GM12878 (cell line): ENCODE results near the gene TULP4. TPM values are rescaled to one million over a fixed set of nuclear protein-coding genes. Genes with fewer than 3 reads are reported as not detected.

Experiments
- BCLAF1 ChIP-seq: fragments of 450-650 bp; IDR thresholded peaks from 2 replicates; pipeline ENCODE4 v1.6.1; 2017; ENCODE audit warnings: antibody characterized with exemption, mild to moderate bottlenecking, moderate library complexity
- CHD1 ChIP-seq: IDR thresholded peaks from 2 replicates; pipeline ENCODE4 v1.6.1; 2012; ENCODE audit warnings: low read depth, low read length, improper control_type of control experiment
- CREB1 ChIP-seq: IDR thresholded peaks from 2 replicates; pipeline ENCODE4 v1.6.1; 2012; ENCODE audit warnings: low read depth, mild to moderate bottlenecking, inconsistent platforms
- FOS ChIP-seq: IDR thresholded peaks from 3 replicates; pipeline ENCODE4 v1.6.1; 2011; ENCODE audit warnings: borderline replicate concordance; ENCODE audit not compliant: insufficient read length; ENCODE audit errors: extremely low read depth
- NFIC ChIP-seq: IDR thresholded peaks from 2 replicates; pipeline ENCODE4 v1.6.1; 2012; ENCODE audit warnings: low read depth, mild to moderate bottlenecking, inconsistent platforms, low read length, moderate library complexity
- RFX5 ChIP-seq: IDR thresholded peaks from 2 replicates; pipeline ENCODE4 v1.6.1; 2011; ENCODE audit warnings: low read depth, low read length, improper control_type of control experiment
- TCF3 ChIP-seq: IDR thresholded peaks from 2 replicates; pipeline ENCODE4 v1.6.1; 2012; ENCODE audit warnings: low read depth, mild to moderate bottlenecking, low read length, borderline replicate concordance; ENCODE audit not compliant: insufficient read depth
- polyA plus RNA-seq, 11 experiments: library from polyadenylated mRNA; depleted of rRNA in 4 of 11; unstranded in 6 of 11; stranded (reverse) in 5 of 11; fragments of >200 nt; fragmentation: Nextera tagmentation in 4 of 11; fragmentation: Illumina TruSeq in 1 of 11; extraction: Ambion mirVana in 4 of 11; extraction: Trizol in 1 of 11; gene quantifications; 1 replicate in 1 of 11; 2 replicates in 10 of 11; pipeline versions ENCODE4 v1.2.1 to v1.2.3, GENCODE V29; 2011 to 2016; ENCODE audit warnings: inconsistent platforms in 2 of 11, missing spikeins in 2 of 11, low read depth in 1 of 11
- total RNA-seq, 4 experiments: library from RNA; depleted of rRNA in 3 of 4; stranded (reverse); fragments of >200 nt in 3 of 4; fragmentation: Illumina TruSeq in 1 of 4; extraction: Trizol in 1 of 4; gene quantifications; 2 replicates each; pipeline versions ENCODE4 v1.2.1 to v1.2.3, GENCODE V29; 2013 to 2021
- TF ChIP-seq, protein P1 (sequence below): fragments of 450-650 bp; IDR thresholded peaks from 2 replicates; pipeline ENCODE4 v1.6.1; 2017; ENCODE audit warnings: mild to moderate bottlenecking, low read depth, inconsistent platforms; ENCODE audit not compliant: poor library complexity, severe bottlenecking

Gene TULP4
- total and polyA plus RNA-seq, 10 of the 15 experiments (the other 5 are each of a cell fraction or from before 2014, with no cell fraction given): 0.73 to 31.8 (median 14.0) TPM

GRCh38 chr6:158475344-158476302 lies 163.4 kb downstream of the TULP4 start (continued):
- TF ChIP-seq BCLAF1: no peak
- TF ChIP-seq, protein P1, sequence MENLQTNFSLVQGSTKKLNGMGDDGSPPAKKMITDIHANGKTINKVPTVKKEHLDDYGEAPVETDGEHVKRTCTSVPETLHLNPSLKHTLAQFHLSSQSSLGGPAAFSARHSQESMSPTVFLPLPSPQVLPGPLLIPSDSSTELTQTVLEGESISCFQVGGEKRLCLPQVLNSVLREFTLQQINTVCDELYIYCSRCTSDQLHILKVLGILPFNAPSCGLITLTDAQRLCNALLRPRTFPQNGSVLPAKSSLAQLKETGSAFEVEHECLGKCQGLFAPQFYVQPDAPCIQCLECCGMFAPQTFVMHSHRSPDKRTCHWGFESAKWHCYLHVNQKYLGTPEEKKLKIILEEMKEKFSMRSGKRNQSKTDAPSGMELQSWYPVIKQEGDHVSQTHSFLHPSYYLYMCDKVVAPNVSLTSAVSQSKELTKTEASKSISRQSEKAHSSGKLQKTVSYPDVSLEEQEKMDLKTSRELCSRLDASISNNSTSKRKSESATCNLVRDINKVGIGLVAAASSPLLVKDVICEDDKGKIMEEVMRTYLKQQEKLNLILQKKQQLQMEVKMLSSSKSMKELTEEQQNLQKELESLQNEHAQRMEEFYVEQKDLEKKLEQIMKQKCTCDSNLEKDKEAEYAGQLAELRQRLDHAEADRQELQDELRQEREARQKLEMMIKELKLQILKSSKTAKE: peak; percentile 62
- TF ChIP-seq FOS: no peak
- peak; percentile 58 for TF ChIP-seq CREB1
- TF ChIP-seq CHD1: no peak
- peak; percentile 96 for TF ChIP-seq NFIC
- TF ChIP-seq RFX5: no peak
- 0 out of 2 replicates have a peak, but pooled peaks have one; percentile 18 for TF ChIP-seq TCF3
- TF ChIP-seq, all 136 proteins: peak for 55
